ENCODE data around the gene COPS8. TPM values are rescaled to one million over a fixed set of nuclear protein-coding genes. Genes with fewer than 3 reads are reported as not detected.

The COPS8 gene
- total and polyA plus RNA-seq, 2 experiments from 2014 or later, result 120 to 130 TPM

- no peak overlapping the region for H3K4me2 ChIP-seq
- Mint-ChIP-seq H3K27ac (no peak overlapping the region), H3K4me3 (no peak overlapping the region), H3K36me3 (ENCODE audit: low read depth) (peaks cover 6% of the 10 kb centered on the region; the same call in 2 of the 3 replicates), H3K9me3 (peaks cover 15% of the 10 kb centered on the region), H3K27me3 (ENCODE audit: insufficient read depth, low read depth, poor library complexity) (peaks cover 7% of the 10 kb centered on the region), H3K4me1 (no peaks in the 10 kb centered on the region)
- H3K4me3 ChIP-seq, result no peak overlapping the region
- ATAC-seq, result no peak
- H3K27me3 ChIP-seq (ENCODE audit: insufficient read depth), result no peaks in the 10 kb centered on the region
- no peaks in the 10 kb centered on the region for H3K36me3 ChIP-seq (ENCODE audit: insufficient read depth)
- no peak overlapping the region for H3K27ac ChIP-seq (ENCODE audit: low read depth)
- TF ChIP-seq EZH2 (IDR thresholded peaks at IDR 0.05; ENCODE audit: low read depth, unreplicated experiment) (no peak), ZNF331 (CRISPR knock-in tag; IDR thresholded peaks at IDR 0.05; ENCODE audit: low read depth) (no peak), ZNF462 (CRISPR knock-in tag; IDR thresholded peaks at IDR 0.05) (no peak), NANOG (IDR thresholded peaks at IDR 0.05; ENCODE audit: borderline replicate concordance) (no peak), ETS1 (IDR thresholded peaks at IDR 0.05) (no peak), POLR2AphosphoS5 (IDR thresholded peaks at IDR 0.05; ENCODE audit: low read depth) (no peak), CTCF (conservative IDR thresholded peaks at IDR 0.05; ENCODE audit: low read depth in 2 of 2) (no peak), EZH2phosphoT487 (IDR thresholded peaks at IDR 0.05; ENCODE audit: unreplicated experiment) (no peak), CREB1 (CRISPR knock-in tag; IDR thresholded peaks at IDR 0.05; ENCODE audit: low read depth) (no peak), JUNB (IDR thresholded peaks at IDR 0.05; ENCODE audit: unreplicated experiment) (no peak), ZNF114 (CRISPR knock-in tag; IDR thresholded peaks at IDR 0.05) (no peak), STAT1 (IDR thresholded peaks at IDR 0.05; ENCODE audit: unreplicated experiment) (no peak), REST (IDR thresholded peaks at IDR 0.05; ENCODE audit: unreplicated experiment) (no peak)
- no peaks in the 10 kb centered on the region for H3K4me1 ChIP-seq (ENCODE audit: insufficient read depth)
- H3K9me2 ChIP-seq (ENCODE audit: insufficient read depth), result no peaks in the 10 kb centered on the region; the same call in 1 of the 2 replicates
- H3F3A ChIP-seq (replicated peaks; ENCODE audit: low read depth), result no peaks in the 10 kb centered on the region
- DNase-seq (ENCODE audit: low spot score), result no peak
- H2AFZ ChIP-seq, result no peak overlapping the region
- no peaks in the 10 kb centered on the region for H4K20me1 ChIP-seq (replicated peaks; ENCODE audit: insufficient read depth)
- H3K79me2 ChIP-seq (replicated peaks; ENCODE audit: insufficient read depth), result no peaks in the 10 kb centered on the region
Observed at GRCh38 chr2:237141571-237142051, 55.9 kb downstream of the COPS8 start.

All from GM23338 (cell line).